D721Med (cell line): ENCODE data around the gene RAI1.

Source experiments
- DNase-seq: peaks from one replicate; pipeline ENCODE4 v3.0.0; 2011; ENCODE audit warnings: low spot score; ENCODE audit not compliant: insufficient read length
- FAIRE-seq: peaks from 2 replicates; lab custom pipeline; 2011; peaks lifted over from hg19 to GRCh38; lab: Jason Lieb, UNC
- CTCF ChIP-seq: IDR thresholded peaks from 2 replicates; pipeline ENCODE4 v1.5.1; 2012; ENCODE audit warnings: mild to moderate bottlenecking, control low read depth; ENCODE audit not compliant: insufficient read depth; ENCODE audit errors: missing control alignments

Gene RAI1

GRCh38 chr17:17840751-17841591 lies 159.7 kb downstream of the RAI1 start:
- DNase-seq, result no peak
- FAIRE-seq, result no peak
- no peak for TF ChIP-seq CTCF

GRCh38 chr17:17841601-17842025 lies 160.4 kb downstream of the RAI1 start:
- DNase-seq, result no peak

DNA sequence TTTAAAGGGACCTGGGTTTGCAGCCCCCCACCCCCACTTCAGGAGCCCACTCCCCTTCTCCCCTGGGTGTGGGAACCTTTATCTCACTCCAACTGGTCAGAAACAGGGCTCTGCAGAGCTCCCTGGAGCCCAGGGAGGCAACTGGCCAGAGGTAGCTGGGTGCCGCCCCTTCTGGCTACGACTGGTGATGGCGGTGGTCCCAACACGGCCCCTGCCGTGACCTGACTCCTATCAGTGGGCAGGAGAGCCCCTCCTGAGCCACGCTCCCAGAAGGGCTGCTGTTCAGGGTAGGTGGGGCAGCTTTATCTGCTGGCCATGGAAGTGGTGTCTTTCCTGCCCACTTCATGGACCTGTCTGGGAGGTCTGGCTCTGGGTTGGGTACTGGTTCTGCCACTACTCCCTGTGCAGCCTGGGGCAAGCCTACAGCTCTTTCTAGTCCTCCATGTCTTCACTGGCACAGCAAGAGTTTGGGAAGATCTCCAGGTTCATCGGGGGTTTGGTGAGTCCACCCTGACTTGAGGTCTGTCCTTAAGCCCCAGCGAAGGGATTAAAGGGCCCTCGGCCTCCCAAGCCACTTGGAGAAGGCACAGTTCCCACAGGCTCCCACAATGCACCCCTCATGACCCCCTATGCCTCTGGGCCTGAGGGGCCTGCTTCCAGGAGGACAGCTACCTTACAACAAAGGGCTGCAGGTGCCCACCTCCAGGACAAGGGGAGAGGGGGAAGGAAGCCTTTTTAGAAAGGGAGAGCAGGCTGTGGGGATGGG lies 161.0 kb downstream of the RAI1 start:
- FAIRE-seq (no peak), DNase-seq (no peak)
- TF ChIP-seq CTCF, result no peak

More at GRCh38 chr17:17841601-17842025, 160.4 kb downstream of the RAI1 start:
- no peak for FAIRE-seq
- no peak for TF ChIP-seq CTCF

GRCh38 chr17:17843096-17843495 lies 161.8 kb downstream of the RAI1 start:
- DNase-seq (no peak), FAIRE-seq (no peak)
- no peak for TF ChIP-seq CTCF

GRCh38 chr17:17844079-17844478 lies 162.8 kb downstream of the RAI1 start:
- FAIRE-seq (no peak), DNase-seq (no peak)
- no peak for TF ChIP-seq CTCF

GRCh38 chr17:17844500-17844899 lies 163.2 kb downstream of the RAI1 start:
- FAIRE-seq (no peak), DNase-seq (no peak)
- TF ChIP-seq CTCF, result no peak
